K562 (cell line): ENCODE data around the gene VRK1. TPM values are rescaled to one million over a fixed set of nuclear protein-coding genes. Genes with fewer than 3 reads are reported as not detected.

Experiments used
- CHD7 ChIP-seq: fragments of 200-600 bp; sonication (generic); IDR thresholded peaks from one replicate; pipeline ENCODE4 v1.6.1; 2012; ENCODE audit warnings: mild to moderate bottlenecking, low read depth, low read length, inconsistent platforms
- ELF2 ChIP-seq: fragments of 250-450 bp; sonication (Bioruptor Pico); IDR thresholded peaks from 2 replicates; pipeline ENCODE4 v1.5.0; 2021; ENCODE audit warnings: mild to moderate bottlenecking
- FUS ChIP-seq: fragments of 200-400 bp; formaldehyde crosslinking; optimal IDR thresholded peaks from 2 replicates; pipeline ENCODE3; 2017; ENCODE audit warnings: low read depth, low read length
- GTF2A2 ChIP-seq: IDR thresholded peaks from 2 replicates; pipeline ENCODE4 v1.6.1; 2016; ENCODE audit warnings: mild to moderate bottlenecking, missing genetic modification characterization, missing compliant biosample characterization
- JUN ChIP-seq, 2 experiments: sonication (generic) in 1 of 2; formaldehyde crosslinking in 1 of 2; IDR thresholded peaks; 2 replicates each; pipeline versions ENCODE4 v1.6.1 to v1.8.0; 2012 to 2022; ENCODE audit warnings: borderline replicate concordance in 2 of 2, mild to moderate bottlenecking in 2 of 2, improper control_type of control experiment in 1 of 2, low read depth in 1 of 2, low read length in 1 of 2, missing genetic modification reagents in 1 of 2
- MIER1 ChIP-seq: fragments of 450-650 bp; IDR thresholded peaks from 2 replicates; pipeline ENCODE4 v1.6.1; 2016; ENCODE audit warnings: antibody characterized with exemption, mild to moderate bottlenecking, low read depth
- SMAD2 ChIP-seq: fragments of 150-350 bp; IDR thresholded peaks from 2 replicates; pipeline ENCODE4 v1.6.1; 2014; ENCODE audit warnings: low read depth, mild to moderate bottlenecking, low read length
- TCF7 ChIP-seq: sonication (generic); IDR thresholded peaks from 2 replicates; pipeline ENCODE4 v1.6.1; 2016; ENCODE audit warnings: antibody characterized with exemption, borderline replicate concordance
- ZFPM2 ChIP-seq: fragments of 250-450 bp; sonication (Bioruptor Pico); IDR thresholded peaks from 2 replicates; pipeline ENCODE4 v1.5.1; 2022; ENCODE audit warnings: mild to moderate bottlenecking
- ZNF24 ChIP-seq: fragments of 450-650 bp; IDR thresholded peaks from 2 replicates; pipeline ENCODE4 v1.6.1; 2016
- ZNF444 ChIP-seq: fragments of 250-450 bp; sonication (Bioruptor Pico); IDR thresholded peaks from 2 replicates; pipeline ENCODE4 v1.4.0; 2020; ENCODE audit warnings: mild to moderate bottlenecking, moderate library complexity
- ZNF740 ChIP-seq, 3 experiments: fragments of 200-800 bp in 1 of 3; sonication (Bioruptor generic) in 1 of 3; sonication (generic) in 1 of 3; formaldehyde crosslinking in 1 of 3; IDR thresholded peaks; 2 replicates each; pipeline versions ENCODE4 v1.6.1 to v1.8.0; 2016 to 2022; ENCODE audit warnings: mild to moderate bottlenecking in 2 of 3, missing compliant biosample characterization in 2 of 3, missing genetic modification characterization in 2 of 3, missing genetic modification reagents in 1 of 3
- polyA plus RNA-seq, 8 experiments: library from polyadenylated mRNA; depleted of rRNA in 4 of 8; stranded (reverse) in 5 of 8; unstranded in 3 of 8; fragments of >200 nt; fragmentation: Nextera tagmentation in 2 of 8; fragmentation: Illumina TruSeq in 1 of 8; extraction: Ambion mirVana in 2 of 8; extraction: Trizol in 1 of 8; gene quantifications; 2 replicates each; pipeline versions ENCODE4 v1.2.1 to v1.2.3, GENCODE V29; 2011 to 2014; ENCODE audit warnings: inconsistent platforms in 1 of 8, missing spikeins in 1 of 8
- total RNA-seq, 7 experiments: library from RNA; depleted of rRNA in 6 of 7; stranded (reverse); fragments of >200 nt in 6 of 7; fragmentation: Illumina TruSeq in 2 of 7; extraction: Trizol in 2 of 7; gene quantifications; 2 replicates each; pipeline versions ENCODE4 v1.2.1 to v1.2.3, GENCODE V29; 2011 to 2021; ENCODE audit warnings: low replicate concordance in 1 of 7
- TF ChIP-seq, protein P1 (sequence below): fragments of 450-650 bp; IDR thresholded peaks from 2 replicates; pipeline ENCODE4 v1.6.1; 2016

Gene VRK1
- total and polyA plus RNA-seq, 9 of the 15 experiments (the other 6 are each of a cell fraction or from before 2014, with no cell fraction given) = 83.6 to 177 (median 116) TPM

DNA sequence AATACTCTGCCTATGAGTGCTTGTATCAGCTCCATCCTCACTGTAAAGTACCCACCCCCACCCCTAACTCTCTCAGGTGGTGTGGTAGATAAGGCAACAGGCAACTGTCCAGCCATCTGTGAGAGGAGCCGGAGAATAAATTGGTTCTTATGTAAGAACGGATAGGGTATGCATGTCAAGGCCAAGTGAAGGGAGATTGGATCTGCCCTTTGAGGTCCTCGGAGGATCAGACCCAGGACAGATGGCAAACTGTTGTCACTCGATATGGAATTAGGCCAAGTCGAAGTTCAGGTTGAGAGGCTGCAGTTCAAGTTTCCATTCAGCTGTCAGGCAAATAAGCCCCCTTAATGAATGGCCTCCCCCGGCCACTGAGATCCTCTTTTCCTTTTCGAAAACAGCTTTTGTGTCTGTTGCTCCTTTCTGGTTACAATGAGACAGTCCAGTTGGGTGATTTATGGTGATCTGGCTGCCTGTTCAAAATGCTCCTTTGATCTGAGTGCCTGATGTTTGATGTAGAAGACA is 120.3 kb downstream of the VRK1 start (continued):
- TF ChIP-seq CHD7 = no peak
- TF ChIP-seq TCF7 = peak; percentile 80
- TF ChIP-seq ZNF24 = peak; percentile 40; the same call in 1 of the 2 replicates
- 0 out of 2 replicates have a peak, but pooled peaks have one; percentile 44 for TF ChIP-seq ZNF740 (CRISPR knock-in tag; IDR thresholded peaks at IDR 0.05)
- peak in 1 of 2 experiments; percentile 49; a peak in 1 of 4 replicates for TF ChIP-seq ZNF740 (tag; IDR thresholded peaks at IDR 0.05)
- 0 out of 2 replicates have a peak, but pooled peaks have one; percentile 34 for TF ChIP-seq ZNF444 (CRISPR knock-in tag)
- no peak for TF ChIP-seq ELF2
- TF ChIP-seq ZFPM2 = no peak
- no peak for TF ChIP-seq FUS
- peak; percentile 52; the same call in 1 of the 2 replicates for TF ChIP-seq MIER1
- no peak for TF ChIP-seq SMAD2
- TF ChIP-seq GTF2A2 (tag) = no peak
- TF ChIP-seq JUN (IDR thresholded peaks at IDR 0.05; ENCODE audit: borderline replicate concordance, low read depth, low read length) = peak; percentile 24; the same call in 1 of the 2 replicates
- TF ChIP-seq JUN (CRISPR knock-in tag; IDR thresholded peaks at IDR 0.05; ENCODE audit: borderline replicate concordance) = no peak
- TF ChIP-seq, protein P1, sequence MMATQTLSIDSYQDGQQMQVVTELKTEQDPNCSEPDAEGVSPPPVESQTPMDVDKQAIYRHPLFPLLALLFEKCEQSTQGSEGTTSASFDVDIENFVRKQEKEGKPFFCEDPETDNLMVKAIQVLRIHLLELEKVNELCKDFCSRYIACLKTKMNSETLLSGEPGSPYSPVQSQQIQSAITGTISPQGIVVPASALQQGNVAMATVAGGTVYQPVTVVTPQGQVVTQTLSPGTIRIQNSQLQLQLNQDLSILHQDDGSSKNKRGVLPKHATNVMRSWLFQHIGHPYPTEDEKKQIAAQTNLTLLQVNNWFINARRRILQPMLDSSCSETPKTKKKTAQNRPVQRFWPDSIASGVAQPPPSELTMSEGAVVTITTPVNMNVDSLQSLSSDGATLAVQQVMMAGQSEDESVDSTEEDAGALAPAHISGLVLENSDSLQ = peak; percentile 96
